PC-3 (cell line): Measurements from ENCODE around the gene B4GALT5. TPM values are rescaled to one million over a fixed set of nuclear protein-coding genes. Genes with fewer than 3 reads are reported as not detected.
"Not testable (repeated sequence)": the region's sequence is repeated elsewhere in the genome, so short reads cannot be mapped to it uniquely, and the experiment has no call there.

Experiments used
- ATAC-seq: fragments of 200-7000 bp; cut with Tn5 transposase; 2 replicates; pipeline ENCODE4 v1.9.1; 2020; ENCODE audit warnings: mild to moderate bottlenecking, moderate library complexity
- BruUV-seq: library from RNA; stranded (reverse); fragments of 400-500 nt; replicated peaks from 2 replicates; lab custom pipeline; 2021; lab: Mats Ljungman, UMichigan
- CTCF ChIA-PET: fragments of 300-600 bp; sonication (Branson Sonifier 250); formaldehyde crosslinking; loops from one replicate; lab custom pipeline; 2022; ENCODE audit warnings: antibody characterized with exemption; lab: Charles Lee
- POLR2A ChIA-PET: fragments of 300-600 bp; sonication (Branson Sonifier 250); formaldehyde crosslinking; loops from one replicate; lab custom pipeline; 2022; ENCODE audit warnings: antibody characterized with exemption; ENCODE audit not compliant: unreplicated experiment; lab: Charles Lee
- DNase-seq: peaks from one replicate; pipeline ENCODE4 v3.0.0-alpha.2; 2015
- H2AFZ ChIP-seq: fragments of 300-600 bp; sonication (generic); 2 replicates; pipeline ENCODE4 v1.6.0; 2016; ENCODE audit warnings: antibody characterized with exemption, low read length
- H3F3A ChIP-seq: fragments of 300-600 bp; sonication (generic); one replicate; pipeline ENCODE4 v1.6.0; 2017; ENCODE audit warnings: antibody characterized with exemption, low read length, control low read depth, mild to moderate bottlenecking; ENCODE audit not compliant: unreplicated experiment
- H3K27ac ChIP-seq: fragments of 300-600 bp; sonication (generic); 2 replicates; pipeline ENCODE4 v1.5.1; 2016; ENCODE audit warnings: mild to moderate bottlenecking, low read length
- H3K27me3 ChIP-seq: fragments of 300-600 bp; sonication (generic); 2 replicates; pipeline ENCODE4 v1.6.1; 2016; ENCODE audit warnings: low read length, mixed read lengths
- H3K36me3 ChIP-seq: fragments of 300-600 bp; sonication (generic); 2 replicates; pipeline ENCODE4 v1.6.1; 2016; ENCODE audit warnings: low read depth, mixed run types, low read length, mixed read lengths
- H3K4me1 ChIP-seq: fragments of 300-600 bp; sonication (generic); 2 replicates; pipeline ENCODE4 v1.5.1; 2016; ENCODE audit warnings: low read length; ENCODE audit not compliant: insufficient read depth
- H3K4me2 ChIP-seq: fragments of 300-600 bp; sonication (generic); 2 replicates; pipeline ENCODE4 v1.6.0; 2016; ENCODE audit warnings: low read length
- H3K4me3 ChIP-seq: fragments of 300-600 bp; sonication (generic); 2 replicates; pipeline ENCODE4 v1.5.1; 2016; ENCODE audit warnings: mild to moderate bottlenecking, low read length, mixed read lengths
- H3K79me2 ChIP-seq: fragments of 300-600 bp; sonication (generic); 2 replicates; pipeline ENCODE4 v1.6.1; 2017; ENCODE audit warnings: low read length, mixed read lengths
- H3K9ac ChIP-seq: fragments of 300-600 bp; sonication (generic); 2 replicates; pipeline ENCODE4 v1.6.0; 2016; ENCODE audit warnings: mild to moderate bottlenecking, low read length
- H3K9me2 ChIP-seq: fragments of 300-600 bp; sonication (generic); replicated peaks from 2 replicates; pipeline ENCODE4 v1.6.1; 2016; ENCODE audit warnings: mixed run types, low read length, mixed read lengths
- H3K9me3 ChIP-seq: fragments of 300-600 bp; sonication (generic); 2 replicates; pipeline ENCODE4 v1.6.1; 2016; ENCODE audit warnings: low read length, mixed read lengths
- H4K20me1 ChIP-seq: fragments of 300-600 bp; sonication (generic); 2 replicates; pipeline ENCODE4 v1.6.1; 2016; ENCODE audit warnings: low read length, mixed read lengths
- EZH2 ChIP-seq: fragments of 300-600 bp; sonication (generic); IDR thresholded peaks from one replicate; pipeline ENCODE4 v1.6.1; 2017; ENCODE audit warnings: antibody characterized with exemption, mild to moderate bottlenecking, low read length; ENCODE audit not compliant: unreplicated experiment
- EZH2phosphoT487 ChIP-seq: fragments of 300-600 bp; sonication (generic); IDR thresholded peaks from 2 replicates; pipeline ENCODE4 v1.6.1; 2018; ENCODE audit warnings: mild to moderate bottlenecking, antibody characterized with exemption, low read length, borderline replicate concordance
- intact Hi-C: fragments of 100-400 bp; cut with micrococcal nuclease; formaldehyde crosslinking; loops from 2 replicates; pipeline ENCODE4 v1.9.0; 2023
- total RNA-seq: library from RNA; depleted of rRNA; stranded (reverse); fragments of >200 nt; gene quantifications from 2 replicates; pipeline ENCODE4 v1.2.3, GENCODE V29; 2014
- TF ChIP-seq, protein P1 (sequence below): fragments of 300-600 bp; sonication (generic); conservative IDR thresholded peaks from 2 replicates; pipeline ENCODE4 v1.5.1; 2017; ENCODE audit warnings: antibody characterized with exemption, low read depth, mild to moderate bottlenecking, low read length

The B4GALT5 gene
- total RNA-seq, 1 experiment from 2014 or later, result 18.1 TPM

DNA sequence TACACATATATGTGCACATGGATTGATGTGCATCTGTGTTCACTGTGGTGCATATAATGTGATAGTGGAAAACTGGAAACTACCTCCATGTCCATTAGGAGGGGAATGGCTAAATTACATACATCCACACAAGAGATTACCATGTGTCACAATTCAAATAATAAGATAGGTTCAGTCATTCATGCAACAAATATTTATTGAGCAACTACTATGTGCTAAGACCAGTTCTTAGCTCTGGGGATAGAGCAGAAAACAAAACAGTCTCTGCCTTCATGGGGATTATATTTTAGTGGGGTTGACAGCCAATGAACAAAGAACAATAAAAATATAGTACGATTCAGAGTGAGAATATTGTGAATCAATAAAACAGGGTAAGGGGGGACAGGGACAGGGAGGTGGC, 84.1 kb downstream of the B4GALT5 start:
- POLR2A ChIA-PET, result no interaction called here
- TF ChIP-seq EZH2 (no peak), EZH2phosphoT487 (no peak)
- TF ChIP-seq, protein P1, sequence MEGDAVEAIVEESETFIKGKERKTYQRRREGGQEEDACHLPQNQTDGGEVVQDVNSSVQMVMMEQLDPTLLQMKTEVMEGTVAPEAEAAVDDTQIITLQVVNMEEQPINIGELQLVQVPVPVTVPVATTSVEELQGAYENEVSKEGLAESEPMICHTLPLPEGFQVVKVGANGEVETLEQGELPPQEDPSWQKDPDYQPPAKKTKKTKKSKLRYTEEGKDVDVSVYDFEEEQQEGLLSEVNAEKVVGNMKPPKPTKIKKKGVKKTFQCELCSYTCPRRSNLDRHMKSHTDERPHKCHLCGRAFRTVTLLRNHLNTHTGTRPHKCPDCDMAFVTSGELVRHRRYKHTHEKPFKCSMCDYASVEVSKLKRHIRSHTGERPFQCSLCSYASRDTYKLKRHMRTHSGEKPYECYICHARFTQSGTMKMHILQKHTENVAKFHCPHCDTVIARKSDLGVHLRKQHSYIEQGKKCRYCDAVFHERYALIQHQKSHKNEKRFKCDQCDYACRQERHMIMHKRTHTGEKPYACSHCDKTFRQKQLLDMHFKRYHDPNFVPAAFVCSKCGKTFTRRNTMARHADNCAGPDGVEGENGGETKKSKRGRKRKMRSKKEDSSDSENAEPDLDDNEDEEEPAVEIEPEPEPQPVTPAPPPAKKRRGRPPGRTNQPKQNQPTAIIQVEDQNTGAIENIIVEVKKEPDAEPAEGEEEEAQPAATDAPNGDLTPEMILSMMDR, result no peak
- H3K36me3 ChIP-seq, result peaks cover 12% of the 10 kb centered on the region
- BruUV-seq, result no TSS peak
- no peaks in the 10 kb centered on the region for H4K20me1 ChIP-seq
- intact Hi-C loops, result no loop called here
- H3K4me3 ChIP-seq, result no peak overlapping the region
- CTCF ChIA-PET, result no interaction called here
- no peak overlapping the region for H3K9ac ChIP-seq
- H3K79me2 ChIP-seq, result no peaks in the 10 kb centered on the region
- no peak overlapping the region for H3K27ac ChIP-seq
- H3K9me2 ChIP-seq, result no peaks in the 10 kb centered on the region
- H3K4me1 ChIP-seq, result no peaks in the 10 kb centered on the region
- no peaks in the 10 kb centered on the region for H3F3A ChIP-seq
- H3K9me3 ChIP-seq, result no peaks in the 10 kb centered on the region
- ATAC-seq (no peak), DNase-seq (no peak)
- H3K27me3 ChIP-seq, result no peaks in the 10 kb centered on the region
- H3K4me2 ChIP-seq, result no peak overlapping the region
- no peak overlapping the region for H2AFZ ChIP-seq

DNA sequence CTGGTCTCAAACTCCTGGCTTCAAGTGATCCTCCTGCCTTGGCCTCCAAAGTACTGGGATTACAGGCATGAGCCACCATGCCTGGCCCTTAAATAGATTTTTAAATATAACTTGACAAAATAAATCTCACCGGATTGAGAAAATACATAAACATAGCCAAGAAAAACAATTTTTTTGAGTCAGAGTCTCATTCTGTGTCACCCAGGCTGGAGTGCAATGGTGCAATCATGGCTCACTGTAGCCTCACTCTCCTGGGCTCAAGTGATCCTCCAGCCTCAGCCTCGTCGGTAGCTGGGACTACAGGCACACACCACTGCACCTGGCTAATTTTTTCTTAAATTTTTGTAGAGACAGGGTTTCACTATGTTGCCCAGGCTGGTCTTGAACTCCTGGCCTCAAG, 85.4 kb downstream of the B4GALT5 start:
- DNase-seq, H3K4me2 ChIP-seq, CTCF ChIA-PET: not testable (repeated sequence)

DNA sequence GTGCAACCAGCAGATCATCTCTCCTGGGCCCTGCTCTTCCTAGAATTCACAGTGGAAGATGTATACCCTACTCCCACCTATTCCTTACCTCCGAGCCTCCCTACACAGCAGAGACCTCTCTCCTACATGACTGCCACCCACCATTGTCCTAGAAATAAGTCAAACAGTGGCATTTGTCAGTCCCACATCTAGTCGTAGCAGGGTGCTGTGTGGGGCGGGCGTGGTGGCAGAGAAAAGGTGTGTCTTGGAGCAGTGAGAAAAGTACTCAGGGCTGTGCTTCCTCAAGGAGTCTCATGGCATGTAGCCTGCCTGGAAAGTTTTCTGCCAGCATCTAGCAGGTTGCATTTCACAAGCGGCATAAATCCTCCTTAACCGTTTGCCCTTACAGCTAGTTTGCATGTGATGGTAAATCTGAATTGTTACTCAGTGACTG, 86.3 kb downstream of the B4GALT5 start:
- H3K9ac ChIP-seq, result no peak overlapping the region
- no peaks in the 10 kb centered on the region for H3K79me2 ChIP-seq
- ChIA-PET CTCF (no interaction called here), POLR2A (no interaction called here)
- H2AFZ ChIP-seq, result no peak overlapping the region
- H3F3A ChIP-seq, result no peaks in the 10 kb centered on the region
- H3K4me2 ChIP-seq, result no peak overlapping the region
- H4K20me1 ChIP-seq, result no peaks in the 10 kb centered on the region
- no peaks in the 10 kb centered on the region for H3K27me3 ChIP-seq
- peak; percentile 70 for ATAC-seq
- no TSS peak for BruUV-seq
- intact Hi-C loops, result no loop called here
- no peak for DNase-seq
- no peak overlapping the region for H3K4me3 ChIP-seq
- no peaks in the 10 kb centered on the region for H3K36me3 ChIP-seq
- H3K27ac ChIP-seq, result no peak overlapping the region
- no peaks in the 10 kb centered on the region for H3K9me3 ChIP-seq
- TF ChIP-seq EZH2 (no peak), EZH2phosphoT487 (no peak)
- TF ChIP-seq, protein P1, result no peak
- H3K9me2 ChIP-seq, result no peaks in the 10 kb centered on the region
- H3K4me1 ChIP-seq, result no peaks in the 10 kb centered on the region

More for the DNA sequence above, 85.4 kb downstream of the B4GALT5 start:
- H4K20me1 ChIP-seq, H3K9me3 ChIP-seq, H3K27ac ChIP-seq, H3K79me2 ChIP-seq, H3F3A ChIP-seq, BruUV-seq, H3K36me3 ChIP-seq, H3K9me2 ChIP-seq, H3K9ac ChIP-seq, H2AFZ ChIP-seq, ATAC-seq, H3K4me1 ChIP-seq, intact Hi-C loops, POLR2A ChIA-PET, H3K27me3 ChIP-seq, H3K4me3 ChIP-seq: not testable (repeated sequence)

DNA sequence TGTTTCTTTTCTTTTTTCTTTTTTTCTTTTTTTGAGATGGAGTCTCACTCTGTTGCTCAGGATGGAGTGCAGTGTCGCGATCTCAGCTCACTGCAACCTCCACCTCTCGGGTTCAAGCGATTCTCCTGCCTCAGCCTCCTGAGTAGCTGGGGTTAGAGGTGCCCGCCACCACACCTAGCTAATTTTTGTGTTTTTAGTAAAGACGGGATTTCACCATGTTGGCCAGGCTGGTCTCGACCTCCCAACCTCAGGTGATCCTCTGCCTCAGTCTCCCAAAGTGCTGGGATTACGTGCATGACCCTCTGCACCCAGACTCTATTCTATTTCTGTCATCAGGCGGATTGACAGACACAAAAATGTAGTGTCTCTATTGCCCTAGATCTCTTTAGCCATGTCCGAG, 88.7 kb downstream of the B4GALT5 start:
- CTCF ChIA-PET, H3F3A ChIP-seq, H3K9me2 ChIP-seq, H3K27ac ChIP-seq, intact Hi-C loops, H3K4me2 ChIP-seq, H3K4me1 ChIP-seq, BruUV-seq, H3K9ac ChIP-seq, DNase-seq, ATAC-seq, H4K20me1 ChIP-seq, H2AFZ ChIP-seq, H3K9me3 ChIP-seq, H3K27me3 ChIP-seq, H3K79me2 ChIP-seq, H3K36me3 ChIP-seq, H3K4me3 ChIP-seq: not testable (repeated sequence)
- POLR2A ChIA-PET, result interaction anchor here (0.6 kb wide), 1 partner anchor 86 kb away, joined by 3 read pairs; no protein-coding TSS in a partner anchor
